HepG2 (cell line): ENCODE results near the gene NFKBIZ.

Source experiments
- CTCF ChIP-seq: sonication (generic); formaldehyde crosslinking; IDR thresholded peaks from 2 replicates; pipeline ENCODE4 v1.5.0; 2020; ENCODE audit warnings: mild to moderate bottlenecking, missing genetic modification reagents, moderate library complexity
- E2F5 ChIP-seq: sonication (generic); formaldehyde crosslinking; conservative IDR thresholded peaks from 2 replicates; pipeline ENCODE4 v1.4.0; 2020; ENCODE audit warnings: missing genetic modification reagents
- MAX ChIP-seq: IDR thresholded peaks from 2 replicates; pipeline ENCODE4 v1.6.1; 2012; ENCODE audit warnings: inconsistent platforms
- TERF1 ChIP-seq: sonication (generic); formaldehyde crosslinking; IDR thresholded peaks from 2 replicates; pipeline ENCODE4 v1.8.0; 2022; ENCODE audit warnings: mild to moderate bottlenecking, missing genetic modification reagents, moderate library complexity
- TFE3 ChIP-seq: IDR thresholded peaks from 2 replicates; pipeline ENCODE4 v1.6.1; 2016
- ZNF747 ChIP-seq: sonication (generic); formaldehyde crosslinking; IDR thresholded peaks from 2 replicates; pipeline ENCODE4 v1.8.1; 2023; ENCODE audit warnings: missing genetic modification reagents, mild to moderate bottlenecking, borderline replicate concordance

- no peak for TF ChIP-seq TERF1
- no peak for TF ChIP-seq ZNF747
- no peak for TF ChIP-seq CTCF (CRISPR knock-in tag)
- TF ChIP-seq TFE3, result no peak
- TF ChIP-seq MAX, result no peak
- TF ChIP-seq E2F5, result no peak
Measured at GRCh38 chr3:101825904-101826445, 23.3 kb upstream of the NFKBIZ start.
